ENCODE data around the gene EIPR1.
"Not testable (repeated sequence)": the region's sequence is repeated elsewhere in the genome, so short reads cannot be mapped to it uniquely, and the experiment has no call there.

The EIPR1 gene

DNA sequence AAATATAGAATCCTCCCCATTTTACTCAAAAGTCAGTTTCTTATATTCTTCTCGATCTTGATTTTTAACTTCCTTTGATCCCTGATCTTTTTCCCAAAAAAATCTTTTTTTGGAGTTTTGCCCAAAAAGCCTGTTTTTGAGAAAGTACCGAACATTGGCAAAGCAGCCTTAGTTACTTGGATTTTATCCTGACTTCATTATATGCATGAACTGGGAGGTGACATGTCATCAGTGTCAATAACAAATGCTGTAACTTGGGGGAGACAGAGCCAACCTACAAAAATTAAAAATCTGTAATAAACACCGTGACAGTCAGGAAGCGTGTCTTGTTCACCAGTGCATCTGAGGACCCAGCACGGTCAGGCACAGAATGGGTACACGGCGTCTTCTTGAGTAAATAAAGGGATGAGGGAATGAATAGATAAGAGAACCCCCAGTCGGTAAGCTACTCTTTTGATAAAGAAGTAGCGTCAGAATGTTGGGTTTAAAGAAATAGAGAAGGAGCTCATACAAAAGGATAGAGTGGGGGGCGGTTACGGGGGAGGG lies 26.8 kb upstream of the EIPR1 start:
- H3K27ac ChIP-seq: no peak overlapping the region
- DNase-seq (ENCODE audit: low read depth, low spot score): no peak

DNA sequence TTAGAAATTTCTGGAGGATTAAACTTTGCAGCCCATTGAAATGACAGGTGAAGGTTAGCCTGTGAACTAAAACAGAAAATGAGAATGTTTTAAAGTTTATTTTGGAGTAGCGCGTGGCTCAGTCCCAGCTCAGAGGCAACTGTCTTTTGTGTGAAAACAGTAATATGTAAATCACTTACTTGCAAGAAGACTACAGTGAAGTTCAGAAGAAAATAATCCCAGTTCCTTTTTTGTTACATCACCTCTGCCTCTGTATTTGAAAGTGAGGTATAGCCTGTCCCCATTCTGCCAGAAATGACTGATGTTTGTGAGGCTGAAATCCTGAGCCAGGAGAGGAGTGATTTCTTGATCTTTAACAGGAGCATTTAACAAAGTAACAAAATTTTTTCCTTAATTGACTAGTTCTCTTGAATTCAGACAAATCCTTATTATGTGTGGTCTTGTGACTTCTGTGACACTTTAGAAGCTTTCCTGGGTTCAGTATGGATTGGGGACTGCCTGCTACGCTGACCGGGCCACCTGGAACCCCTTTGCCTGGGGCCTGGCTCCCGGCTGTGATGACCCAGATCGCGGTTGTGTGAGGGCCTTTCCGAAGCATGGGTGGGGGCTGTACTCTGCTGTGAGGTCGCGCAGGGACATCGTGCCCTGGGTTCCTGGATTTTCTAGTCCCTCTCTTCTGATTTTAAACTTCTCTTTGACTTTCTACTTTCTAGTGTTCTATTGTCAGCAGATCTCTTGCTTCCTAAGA lies 26.1 kb upstream of the EIPR1 start:
- no peak overlapping the region for H3K27ac ChIP-seq
- DNase-seq (ENCODE audit: low read depth, low spot score): no peak

GRCh38 chr2:3399829-3400228 lies 22.2 kb upstream of the EIPR1 start:
- no peak overlapping the region for H3K27ac ChIP-seq
- no peak for DNase-seq (ENCODE audit: low read depth, low spot score)

- H3K27ac ChIP-seq: no peak overlapping the region
- no peak for DNase-seq (ENCODE audit: low read depth, low spot score)
Observed at GRCh38 chr2:3399381-3399780, 21.8 kb upstream of the EIPR1 start.

- no peak overlapping the region for H3K27ac ChIP-seq
- no peak for DNase-seq (ENCODE audit: low read depth, low spot score)
Observed at GRCh38 chr2:3398857-3399256, 21.2 kb upstream of the EIPR1 start.

GRCh38 chr2:3396920-3397559 lies 19.4 kb upstream of the EIPR1 start:
- DNase-seq (ENCODE audit: low read depth, low spot score): no peak
- H3K27ac ChIP-seq: no peak overlapping the region

- no peak for DNase-seq (ENCODE audit: low read depth, low spot score)
- H3K27ac ChIP-seq: no peak overlapping the region
Observed at GRCh38 chr2:3392216-3392615, 14.6 kb upstream of the EIPR1 start.

GRCh38 chr2:3390041-3390440 lies 12.4 kb upstream of the EIPR1 start:
- no peak overlapping the region for H3K27ac ChIP-seq
- DNase-seq (ENCODE audit: low read depth, low spot score): no peak

DNA sequence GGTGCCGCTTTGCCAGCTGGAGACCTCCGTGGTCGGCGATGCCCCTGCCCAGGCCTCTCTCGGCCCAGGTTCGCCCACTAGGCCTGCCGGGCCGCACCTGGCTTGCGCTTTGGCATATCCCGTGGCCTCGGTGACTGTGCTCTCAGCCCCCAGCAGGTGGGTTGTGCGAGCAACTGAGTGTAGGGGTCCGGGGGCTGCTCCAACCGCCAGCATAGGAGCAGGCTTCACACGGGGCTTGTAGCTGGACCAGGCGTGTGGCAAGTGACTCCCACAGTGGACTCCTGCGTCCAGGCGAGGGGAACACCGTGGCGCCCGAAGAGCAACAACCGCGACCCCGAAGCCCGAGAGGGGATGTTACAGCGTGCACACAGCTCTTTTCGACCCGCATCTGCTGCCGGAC lies 11.6 kb upstream of the EIPR1 start:
- no peak overlapping the region for H3K27ac ChIP-seq
- no peak for DNase-seq (ENCODE audit: low read depth, low spot score)

- no peak overlapping the region for H3K27ac ChIP-seq
- no peak for DNase-seq (ENCODE audit: low read depth, low spot score)
Observed at GRCh38 chr2:3388412-3388738, 10.8 kb upstream of the EIPR1 start.

- DNase-seq (ENCODE audit: low read depth, low spot score): no peak
- no peak overlapping the region for H3K27ac ChIP-seq
Observed at GRCh38 chr2:3387644-3388411, 10.2 kb upstream of the EIPR1 start.

DNA sequence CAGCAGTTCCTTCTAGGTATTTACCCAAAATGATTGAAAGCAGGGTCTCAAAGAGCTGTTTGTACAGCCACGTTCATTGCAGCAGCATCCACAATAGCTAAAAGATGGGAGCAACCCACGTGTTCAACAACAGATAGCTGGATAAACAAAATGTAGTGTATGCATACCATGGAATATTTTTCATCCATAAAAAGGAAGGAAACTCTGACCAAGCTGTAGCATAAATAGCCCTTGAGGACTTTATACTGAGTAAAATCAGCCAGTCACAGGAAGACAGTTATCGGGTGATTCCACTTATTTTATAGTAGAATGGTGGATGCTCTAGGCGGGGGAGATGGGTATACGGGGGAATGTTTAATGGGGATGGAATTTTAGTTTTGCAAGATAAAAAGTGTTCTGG lies 9.4 kb upstream of the EIPR1 start:
- no peak overlapping the region for H3K27ac ChIP-seq
- DNase-seq (ENCODE audit: low read depth, low spot score): no peak

DNA sequence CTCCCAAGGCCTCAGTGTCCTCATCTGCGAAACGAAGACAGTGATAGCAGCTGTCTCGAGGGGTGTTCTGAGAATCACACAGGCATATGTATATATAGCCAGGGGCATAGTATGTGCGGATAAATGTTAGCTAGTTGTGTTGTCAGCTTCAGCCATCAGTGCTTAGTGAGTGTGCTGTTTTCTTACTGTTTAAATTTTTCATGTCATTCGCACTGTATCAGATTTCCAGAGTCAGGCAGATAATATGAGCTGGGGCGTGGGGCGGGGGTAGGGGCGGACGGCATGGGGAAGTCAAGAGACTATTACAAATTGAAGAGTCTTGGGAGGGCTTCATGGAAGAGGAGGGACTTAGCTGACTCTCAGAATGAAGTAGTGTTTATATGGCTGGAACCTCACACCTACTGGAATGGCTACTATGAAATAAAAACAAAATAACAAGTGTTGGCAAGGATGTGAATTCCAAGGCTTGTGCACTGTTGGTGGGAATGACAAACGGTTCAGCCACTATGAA lies 8.9 kb upstream of the EIPR1 start:
- DNase-seq (ENCODE audit: low read depth, low spot score): no peak
- no peak overlapping the region for H3K27ac ChIP-seq

DNA sequence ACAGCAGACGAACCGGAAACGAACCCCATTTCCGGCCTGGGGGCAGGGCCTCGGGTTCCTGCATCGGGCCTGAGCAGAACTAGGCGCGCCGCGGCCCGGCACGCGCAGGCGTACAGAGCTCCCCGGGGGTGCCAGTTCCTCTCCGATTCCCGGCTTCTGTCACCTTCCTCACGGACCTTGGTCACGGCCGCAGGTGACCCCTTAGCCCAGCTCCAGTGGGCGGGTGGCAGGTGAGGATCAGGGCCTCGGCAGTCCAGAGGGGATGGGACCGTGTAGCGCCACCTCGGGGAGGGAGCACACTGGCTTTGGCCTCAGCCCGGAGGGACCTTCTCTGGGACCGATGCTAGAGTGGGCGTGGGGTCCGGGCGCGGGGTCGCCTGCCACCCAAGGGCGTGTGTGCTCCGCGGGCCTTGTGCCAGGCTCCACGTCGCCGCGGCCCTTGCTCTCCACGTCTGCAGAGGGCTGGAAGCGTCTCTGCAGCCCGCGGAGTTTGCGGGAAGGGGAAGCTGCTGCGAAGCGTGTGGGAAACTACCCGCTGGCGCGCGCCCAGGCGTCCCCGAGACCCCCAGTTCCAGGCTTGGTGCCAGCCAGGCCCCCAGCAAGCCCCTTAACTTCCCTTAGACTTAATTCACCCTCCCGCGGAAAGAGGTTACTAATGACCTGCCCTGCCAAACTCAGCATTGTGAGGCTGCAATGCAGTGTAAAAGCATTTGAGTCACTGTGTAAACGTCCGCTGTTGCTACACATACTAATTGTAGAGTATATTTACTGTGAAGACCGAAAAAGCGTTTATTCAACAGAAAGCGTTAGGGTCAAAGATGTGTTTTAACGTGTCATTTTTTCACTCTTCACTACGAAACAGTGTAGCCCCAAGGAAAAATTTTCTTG lies 2.3 kb upstream of the EIPR1 start, which contains the start of gene TRAPPC12:
Gene TRAPPC12, plus strand, starts transcription at position 48 of the 888 bp plus-strand sequence. CDS start 7,930 bp downstream, outside the sequence.
- H3K27ac ChIP-seq: peak within 1 kb of the TSS; percentile 93
- peak; percentile 46 for DNase-seq (ENCODE audit: low read depth, low spot score)

DNA sequence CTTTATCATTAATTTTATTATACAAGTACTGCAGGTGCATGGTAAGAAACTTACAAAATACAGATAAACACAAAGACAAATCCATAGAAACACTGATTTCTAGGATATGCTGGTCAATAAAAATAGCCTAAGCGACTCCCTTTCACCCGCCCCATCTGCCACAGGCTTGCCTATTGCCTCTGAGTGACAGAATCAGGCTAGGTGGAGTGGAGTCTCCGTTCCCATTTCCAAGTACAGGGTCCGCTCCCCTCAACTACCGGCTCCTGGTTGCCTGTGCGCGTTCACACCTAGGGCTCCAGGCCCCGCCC lies 1.7 kb upstream of the EIPR1 start:
- peak overlapping the region; percentile 93 for H3K27ac ChIP-seq
- DNase-seq (ENCODE audit: low read depth, low spot score): no peak

DNA sequence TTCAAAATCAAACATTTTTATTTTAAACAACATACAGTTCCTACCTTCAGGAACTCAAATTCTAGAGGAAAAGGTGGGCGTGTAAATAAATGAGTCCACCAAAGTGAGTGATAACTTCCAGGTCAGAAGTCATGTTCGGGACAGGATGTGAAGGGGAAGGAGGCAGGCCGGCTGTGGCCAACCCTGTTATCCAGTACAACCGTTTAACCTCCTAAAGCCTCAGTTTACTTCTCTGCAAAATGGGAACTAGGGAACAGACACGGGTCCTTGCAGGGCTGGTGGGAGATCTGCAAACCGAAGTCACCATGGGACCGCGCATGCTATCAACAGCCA lies 373 bp downstream of the EIPR1 start:
- DNase-seq (ENCODE audit: low read depth, low spot score): no peak
- peak overlapping the region; percentile 87 for H3K27ac ChIP-seq

- no peak for DNase-seq (ENCODE audit: low read depth, low spot score)
- no peak overlapping the region for H3K27ac ChIP-seq
Observed at GRCh38 chr2:3376821-3377220, 797 bp downstream of the EIPR1 start.

DNA sequence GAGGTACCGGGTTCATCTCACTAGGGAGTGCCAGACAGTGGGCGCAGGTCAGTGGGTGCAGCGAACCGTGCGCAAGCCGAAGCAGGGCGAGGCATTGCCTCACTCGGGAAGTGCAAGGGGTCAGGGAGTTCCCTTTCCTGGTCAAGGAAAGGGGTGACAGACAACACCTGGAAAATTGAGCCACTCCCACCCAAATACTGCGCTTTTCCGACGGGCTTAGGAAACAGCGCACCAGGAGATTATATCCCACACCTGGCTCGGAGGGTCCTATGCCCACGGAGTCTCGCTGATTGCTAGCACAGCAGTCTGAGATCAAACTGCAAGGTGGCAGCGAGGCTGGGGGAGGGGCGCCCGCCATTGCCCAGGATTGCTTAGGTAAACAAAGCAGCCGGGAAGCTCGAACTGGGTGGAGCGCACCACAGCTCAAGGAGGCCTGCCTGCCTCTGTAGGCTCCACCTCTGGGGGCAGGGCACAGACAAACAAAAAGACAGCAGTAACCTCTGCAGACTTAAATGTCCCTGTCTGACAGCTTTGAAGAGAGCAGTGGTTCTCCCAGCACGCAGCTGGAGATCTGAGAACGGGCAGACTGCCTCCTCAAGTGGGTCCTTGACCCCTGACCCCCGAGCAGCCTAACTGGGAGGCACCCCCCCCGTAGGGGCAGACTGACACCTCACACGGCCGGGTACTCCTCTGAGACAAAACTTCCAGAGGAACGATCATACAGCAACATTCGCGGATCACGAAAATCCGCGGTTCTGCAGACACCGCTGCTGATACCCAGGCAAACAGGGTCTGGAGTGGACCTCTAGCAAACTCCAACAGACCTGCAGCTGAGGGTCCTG lies 8.1 kb downstream of the EIPR1 start:
- H3K27ac ChIP-seq; DNase-seq (ENCODE audit: low read depth, low spot score): not testable (repeated sequence)

DNA sequence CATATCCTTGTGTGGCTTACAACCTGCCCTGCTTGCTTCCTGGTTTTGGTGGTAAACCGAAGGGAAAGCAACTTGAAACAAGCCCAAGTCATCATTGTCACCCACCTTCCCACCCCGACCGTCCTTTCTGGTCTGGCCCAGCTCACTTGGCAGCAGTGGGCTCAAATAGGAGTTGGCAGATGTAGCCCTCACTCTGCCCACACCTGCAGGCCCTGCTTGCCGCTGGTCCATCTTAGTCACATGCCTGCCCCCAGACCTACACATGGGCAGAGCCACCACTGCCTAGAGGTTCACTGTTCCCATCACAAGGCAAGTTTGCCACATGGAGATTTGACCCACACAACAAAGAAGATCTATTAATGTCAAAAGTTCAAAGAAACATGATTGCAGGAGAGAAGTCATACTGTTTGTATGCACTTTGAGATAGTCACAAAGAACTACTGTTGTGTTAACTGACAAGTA lies 9.3 kb downstream of the EIPR1 start:
- H3K27ac ChIP-seq: no peak overlapping the region
- no peak for DNase-seq (ENCODE audit: low read depth, low spot score)
